GM18517 (cell line): ENCODE results near the gene HGF.

Experiments used
- ATAC-seq: cut with Tn5 transposase; IDR thresholded peaks from one replicate; pipeline ENCODE4 v1.9.1; 2021; ENCODE audit warnings: mild to moderate bottlenecking, moderate library complexity; ENCODE audit not compliant: unreplicated experiment

The HGF gene

GRCh38 chr7:81776948-81777630 is 7.2 kb upstream of the HGF start:
- ATAC-seq: no peak

DNA sequence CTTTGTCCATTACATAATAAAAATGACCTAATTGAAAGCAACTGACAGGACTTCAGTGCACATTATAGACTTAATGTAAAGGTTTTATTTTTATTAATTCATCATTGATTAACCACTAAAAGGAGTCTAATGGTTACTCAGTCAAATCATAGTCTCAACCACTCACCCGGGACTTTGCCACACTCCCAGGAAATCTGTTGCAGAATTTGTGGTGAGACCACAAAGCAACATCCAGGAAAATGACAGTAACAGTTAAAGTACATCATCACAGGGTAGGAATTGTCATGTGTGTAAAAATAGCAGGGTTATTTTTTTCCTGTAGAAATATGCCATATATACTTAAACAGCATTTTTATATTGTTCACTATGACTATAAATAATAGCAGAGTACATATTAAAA is 6.3 kb upstream of the HGF start:
- ATAC-seq: no peak

DNA sequence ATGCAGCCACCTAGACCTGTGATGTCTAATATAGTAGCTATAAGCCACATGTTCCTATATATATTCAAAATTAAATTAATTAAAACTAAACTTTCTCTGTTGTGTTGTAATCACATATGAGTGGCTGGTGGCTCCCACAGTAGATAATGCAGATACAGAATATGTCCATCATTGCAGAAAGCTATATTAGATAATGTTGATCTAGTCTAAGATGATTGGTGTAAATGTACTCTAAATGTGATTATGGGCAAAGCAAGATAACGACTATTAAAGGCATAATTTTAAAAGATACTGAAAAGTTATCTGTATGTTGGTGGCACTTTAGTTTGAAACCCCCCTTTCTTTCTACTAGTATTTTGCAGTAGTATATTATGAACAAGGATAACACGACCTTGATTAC is 5.7 kb upstream of the HGF start:
- no peak for ATAC-seq

DNA sequence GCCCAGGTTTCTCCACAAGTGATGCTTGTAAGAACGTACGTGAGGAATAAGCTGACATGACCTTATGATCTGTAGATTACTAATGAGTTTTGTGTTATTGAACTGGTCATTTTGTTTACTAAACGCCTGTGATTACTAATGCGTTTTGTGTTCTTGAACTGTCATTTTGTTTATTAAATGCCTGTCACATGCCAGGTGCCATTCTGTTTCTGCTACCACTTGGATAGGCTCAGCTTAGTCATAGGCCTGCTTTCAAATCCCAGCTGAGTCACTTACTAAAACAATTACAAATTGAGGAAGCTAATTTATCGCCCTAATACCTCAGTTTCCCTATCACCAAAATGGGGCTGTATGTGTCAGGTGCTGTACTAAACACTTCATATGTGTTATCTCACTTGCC is 4.7 kb upstream of the HGF start:
- ATAC-seq: no peak

DNA sequence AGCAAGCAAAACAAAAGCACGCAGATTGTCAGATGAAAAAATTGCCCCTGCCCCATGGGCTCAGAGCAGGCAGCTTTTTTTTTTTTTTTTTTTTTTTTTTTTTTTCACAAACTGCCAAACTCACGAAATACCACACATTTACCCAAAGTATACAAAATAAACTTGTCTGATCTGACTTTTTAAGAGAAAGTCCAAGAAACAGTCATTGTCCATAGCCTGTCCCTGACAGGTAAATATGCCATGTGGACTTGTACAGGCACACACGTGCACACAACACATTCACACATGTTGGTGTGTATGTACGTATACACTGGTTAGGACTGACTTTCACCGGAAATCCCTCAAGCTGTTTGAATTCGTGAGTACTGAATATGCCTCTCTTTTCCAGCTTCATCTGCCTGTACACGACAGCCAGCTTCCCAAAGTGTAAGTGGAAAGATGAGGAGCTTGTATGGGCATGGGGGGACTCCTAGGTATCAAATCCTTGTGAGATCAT is 929 bp upstream of the HGF start:
- no peak for ATAC-seq

- no peak for ATAC-seq
These were observed 682 bp downstream of the HGF start for GRCh38 chr7:81768951-81769778.

DNA sequence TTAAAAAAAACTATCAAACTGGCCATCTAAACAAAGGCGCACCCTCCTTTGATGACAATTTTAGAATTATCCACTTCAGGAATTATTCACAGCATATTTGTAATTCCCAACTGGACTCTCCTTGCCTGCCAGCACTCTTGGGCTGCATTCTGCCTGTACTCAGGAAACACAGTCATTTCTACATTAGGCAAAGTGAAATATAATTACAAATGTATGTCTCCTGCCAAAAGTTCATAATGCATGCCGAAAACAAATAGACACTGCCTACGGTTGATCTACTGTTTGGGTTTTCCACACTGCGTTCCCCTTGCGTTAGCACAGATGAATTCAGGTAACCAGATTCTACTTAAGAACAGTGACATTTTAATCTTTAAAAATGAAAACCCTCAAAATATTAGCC is 1.9 kb downstream of the HGF start:
- ATAC-seq: no peak

- ATAC-seq: no peak
These were observed 8.0 kb downstream of the HGF start for GRCh38 chr7:81761821-81762220.

DNA sequence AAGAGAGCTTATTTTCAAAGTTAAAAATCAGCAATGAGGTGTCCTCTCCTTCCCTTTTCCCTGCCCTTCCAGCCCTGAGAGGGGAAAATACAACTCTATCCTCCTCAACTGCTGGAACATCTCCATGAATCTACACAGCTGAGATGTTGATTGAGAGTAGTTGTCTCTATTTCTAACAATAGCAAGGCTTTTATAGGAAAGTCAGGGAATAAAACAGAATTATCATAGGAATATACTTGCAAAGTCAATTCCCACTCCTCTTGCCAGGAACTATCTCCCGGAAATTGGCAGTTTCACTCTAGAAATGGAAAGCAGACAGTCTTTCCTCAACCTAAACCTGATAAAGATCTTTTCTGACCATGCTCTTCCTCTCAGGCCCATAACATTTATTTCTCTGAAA is 8.8 kb downstream of the HGF start:
- no peak for ATAC-seq

GRCh38 chr7:81754918-81755696 is 14.7 kb downstream of the HGF start:
- ATAC-seq: no peak

DNA sequence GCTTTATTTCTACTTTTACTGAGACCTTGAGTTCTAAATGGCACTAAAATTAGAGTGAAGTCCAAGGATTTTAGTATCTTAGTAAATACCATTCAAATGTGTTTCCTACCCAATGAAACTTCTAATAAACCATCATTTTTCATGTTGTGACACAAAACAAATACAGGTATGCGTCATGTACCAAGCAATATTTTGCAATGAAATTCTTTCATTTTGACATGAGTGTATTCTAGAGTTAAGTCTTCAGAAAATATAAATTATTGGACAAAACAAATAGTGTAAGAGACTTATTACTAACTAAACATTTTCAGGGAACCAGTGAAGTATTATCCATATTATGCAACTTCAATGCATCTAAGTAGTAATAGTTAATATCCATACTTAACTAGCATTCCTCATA is 16.5 kb downstream of the HGF start:
- ATAC-seq: no peak

GRCh38 chr7:81752318-81752714 is 17.5 kb downstream of the HGF start:
- no peak for ATAC-seq

- no peak for ATAC-seq
These were observed 18.1 kb downstream of the HGF start for GRCh38 chr7:81751619-81752317.

- ATAC-seq: no peak
These were observed 24.2 kb downstream of the HGF start for GRCh38 chr7:81745637-81746036.

DNA sequence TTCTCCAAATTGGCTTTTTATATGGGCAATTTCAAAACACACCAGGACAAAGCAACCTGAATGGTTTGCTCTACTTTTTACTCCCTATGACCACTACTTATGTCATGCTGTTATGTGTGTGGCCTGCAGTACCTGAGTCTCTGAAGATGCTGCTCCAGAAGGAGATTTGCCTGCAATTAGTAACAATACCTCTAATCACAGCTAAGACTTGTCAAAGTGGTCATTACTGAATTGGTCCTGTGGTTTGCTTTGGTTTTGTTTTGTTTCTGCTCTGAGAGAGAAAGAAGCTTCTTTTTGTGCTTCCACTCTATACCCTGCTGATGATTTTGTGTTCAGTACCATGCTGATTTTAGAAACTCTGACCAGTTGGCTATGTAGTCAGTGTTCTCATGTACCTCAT is 25.5 kb downstream of the HGF start:
- no peak for ATAC-seq

DNA sequence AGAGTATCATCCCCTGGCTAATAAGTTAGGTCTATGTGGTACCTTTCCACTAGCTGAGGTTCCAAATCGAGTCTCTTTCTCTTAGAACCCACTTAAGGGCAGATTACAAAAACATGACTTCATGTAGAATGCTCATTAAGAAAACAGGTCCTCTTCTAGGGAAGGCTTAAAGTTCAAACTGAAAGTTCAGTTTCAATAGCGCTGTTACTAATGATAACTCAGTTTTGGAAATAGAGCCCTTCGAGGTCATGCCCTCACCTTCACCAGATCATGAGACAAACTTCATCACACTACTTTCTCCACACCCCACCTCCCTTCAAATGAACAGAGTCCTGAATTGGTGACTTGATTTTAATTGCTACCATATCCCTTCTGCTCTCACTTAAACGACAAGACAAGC is 26.2 kb downstream of the HGF start:
- no peak for ATAC-seq

- no peak for ATAC-seq
These were observed 26.6 kb downstream of the HGF start for GRCh38 chr7:81743201-81743600.

DNA sequence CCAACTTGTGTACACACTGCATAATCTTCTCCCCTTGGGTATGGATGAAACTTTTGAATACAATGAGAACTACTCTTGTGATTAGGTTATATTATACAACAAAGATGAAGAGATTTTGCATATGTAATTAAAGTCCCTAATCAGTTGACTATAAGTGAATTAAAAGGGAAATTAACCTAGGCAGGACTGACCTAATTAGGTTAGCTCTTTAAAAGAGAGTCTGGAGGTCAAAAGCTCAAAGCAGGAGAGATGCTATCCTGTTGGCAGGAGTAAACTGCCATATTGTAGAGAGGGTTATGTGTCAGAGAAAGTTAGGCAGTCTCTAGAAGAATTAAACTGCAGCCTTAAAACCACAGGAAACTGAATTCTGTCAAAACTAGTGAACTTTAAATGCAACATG is 29.4 kb downstream of the HGF start:
- no peak for ATAC-seq

DNA sequence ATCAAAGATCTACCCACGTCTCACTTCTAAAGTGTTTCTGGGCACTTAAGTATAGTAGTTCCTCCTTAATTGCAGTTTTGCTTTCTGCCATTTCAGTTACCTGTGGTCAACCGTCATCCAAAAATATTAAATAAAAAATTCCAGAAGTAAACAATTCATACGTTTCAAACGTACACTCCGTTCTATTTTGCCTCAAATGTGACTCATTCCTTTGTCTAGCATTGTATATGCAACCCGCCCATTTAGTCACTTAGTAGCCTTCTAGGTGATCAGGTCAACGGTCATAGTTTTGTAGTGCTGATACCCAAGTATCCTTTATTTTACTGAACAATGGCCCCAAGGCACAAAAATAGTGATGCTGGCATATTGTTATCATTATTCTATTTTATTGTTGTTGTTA is 33.8 kb downstream of the HGF start:
- no peak for ATAC-seq

GRCh38 chr7:81725812-81726127 is 44.1 kb downstream of the HGF start:
- ATAC-seq: no peak
